SU-DHL-6 (cell line): ENCODE data around the gene ICAM4.

Experiments
- CTCF ChIP-seq: fragments of 200-600 bp; sonication (generic); IDR thresholded peaks from one replicate; pipeline ENCODE4 v1.5.1; 2017; ENCODE audit warnings: antibody characterized with exemption, mild to moderate bottlenecking, low read length, moderate library complexity; ENCODE audit not compliant: insufficient read depth, poor library complexity, severe bottlenecking
- EZH2phosphoT487 ChIP-seq: fragments of 200-600 bp; sonication (generic), shearing (Covaris generic); conservative IDR thresholded peaks from 2 replicates; pipeline ENCODE4 v1.6.1; 2018; ENCODE audit warnings: mild to moderate bottlenecking, antibody characterized with exemption, low read length, moderate library complexity, mixed read lengths

DNA sequence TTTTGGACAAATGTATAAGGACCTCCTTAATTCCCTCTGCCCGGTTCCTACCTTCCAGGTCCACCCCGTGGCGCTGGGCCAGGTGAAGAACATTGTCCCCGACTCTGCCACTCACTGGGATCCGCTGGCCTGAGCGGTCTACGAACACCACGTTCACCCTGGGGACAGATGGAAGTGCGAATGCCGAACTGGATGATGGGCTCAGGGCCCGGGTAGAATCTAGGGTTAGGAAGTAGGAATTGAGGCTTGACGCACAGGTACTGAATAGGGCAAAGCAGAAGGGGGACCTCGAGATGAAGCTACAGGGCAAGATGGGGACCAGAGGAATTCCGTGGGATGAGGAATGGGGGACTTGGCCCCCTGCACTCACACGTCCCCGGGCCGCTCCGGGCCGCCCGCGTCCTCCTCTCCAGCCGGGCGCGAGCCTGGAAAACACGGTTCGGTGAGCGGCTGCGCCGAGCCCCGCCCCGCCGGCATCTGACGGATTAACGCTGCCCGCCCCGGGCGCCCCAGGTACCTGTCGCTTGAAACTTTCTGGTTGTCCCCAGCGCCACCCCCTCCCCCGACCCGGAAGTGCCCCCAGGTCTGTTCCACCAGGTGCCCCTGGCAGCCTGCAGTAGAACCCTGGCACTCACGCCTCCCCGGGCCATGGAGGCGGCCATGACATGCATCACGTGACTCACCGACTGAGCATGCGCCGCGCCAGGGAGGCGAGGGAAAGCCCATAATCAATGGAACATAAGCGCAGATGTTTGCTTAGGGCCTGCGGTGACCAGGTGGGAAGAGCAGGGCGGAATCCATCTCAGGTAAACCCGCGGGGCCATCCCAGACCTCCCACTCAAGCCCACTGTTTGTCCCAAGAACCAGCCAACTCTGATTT, 28.8 kb downstream of the ICAM4 start, which contains the start of gene FDX2:
- TF ChIP-seq CTCF (no peak), EZH2phosphoT487 (no peak)
